HCT116 (cell line): Measurements from ENCODE around the gene STK24. TPM values are rescaled to one million over a fixed set of nuclear protein-coding genes. Genes with fewer than 3 reads are reported as not detected.

Experiments
- ATAC-seq: fragments of 200-7000 bp; cut with Tn5 transposase; 2 replicates; pipeline ENCODE4 v1.9.1; 2020; ENCODE audit warnings: mild to moderate bottlenecking, moderate library complexity
- BruUV-seq: library from RNA; stranded (reverse); fragments of 400-500 nt; replicated peaks from 2 replicates; lab custom pipeline; 2021; lab: Mats Ljungman, UMichigan
- CTCF ChIA-PET: fragments of 300-600 bp; sonication (Branson Sonifier 250); formaldehyde crosslinking; loops from one replicate; lab custom pipeline; 2021; ENCODE audit warnings: antibody characterized with exemption; lab: Charles Lee
- POLR2A ChIA-PET: fragments of 300-600, 350-600 bp; sonication (Branson Sonifier 250); formaldehyde crosslinking; loops from one replicate; lab custom pipeline; 2021; ENCODE audit warnings: antibody characterized with exemption; lab: Charles Lee
- RAD21 ChIA-PET, 2 experiments: fragments of 300-600 bp; sonication (Branson Sonifier 250); formaldehyde crosslinking; loops; one replicate each; lab custom pipeline; 2023; ENCODE audit warnings: low total read pairs in 2 of 2; ENCODE audit not compliant: uncharacterized antibody in 2 of 2, unreplicated experiment in 2 of 2, low non-redundant PET in 1 of 2; lab: Charles Lee
- DNase-seq: peaks from one replicate; pipeline ENCODE4 v3.0.0-alpha.2; 2010; ENCODE audit warnings: low read depth, low spot score
- H2AFZ ChIP-seq: fragments of 200-600 bp; shearing (Covaris generic), sonication (generic); 2 replicates; pipeline ENCODE4 v1.6.1; 2017; ENCODE audit warnings: low read depth, mixed run types, mixed read lengths, antibody characterized with exemption, low read length; ENCODE audit not compliant: poor library complexity, severe bottlenecking
- H3K27ac ChIP-seq: 2 replicates; pipeline ENCODE4 v1.5.1; 2012; ENCODE audit warnings: low read depth, low read length
- H3K27me3 ChIP-seq: fragments of 200-600 bp; sonication (generic); 2 replicates; pipeline ENCODE4 v1.6.1; 2016; ENCODE audit warnings: mixed run types, low read length, mixed read lengths; ENCODE audit not compliant: insufficient read depth
- H3K36me3 ChIP-seq, 2 experiments: fragments of 200-500 bp in 1 of 2; fragments of 200-600 bp in 1 of 2; sonication (Bioruptor generic) in 1 of 2; sonication (generic) in 1 of 2; 2 replicates each; pipeline versions ENCODE4 v1.5.1 to v1.6.1; 2014 to 2016; ENCODE audit warnings: low read length in 2 of 2, inconsistent platforms in 1 of 2, mixed read lengths in 1 of 2, mixed run types in 1 of 2; ENCODE audit not compliant: insufficient read depth in 2 of 2, control insufficient read depth in 1 of 2
- H3K4me1 ChIP-seq, 2 experiments: fragments of 200-600 bp in 1 of 2; sonication (generic) in 1 of 2; 2 replicates each; pipeline versions ENCODE4 v1.5.1 to v1.6.1; 2012 to 2017; ENCODE audit warnings: low read length in 2 of 2, inconsistent platforms in 1 of 2, mild to moderate bottlenecking in 1 of 2, mixed read lengths in 1 of 2, mixed run types in 1 of 2, moderate library complexity in 1 of 2; ENCODE audit not compliant: insufficient read depth in 2 of 2, control insufficient read depth in 1 of 2
- H3K4me2 ChIP-seq: fragments of 200-600 bp; sonication (generic); 2 replicates; pipeline ENCODE4 v1.6.1; 2017; ENCODE audit warnings: mixed run types, low read length, mixed read lengths
- H3K4me3 ChIP-seq, 2 experiments: fragments of 200-600 bp in 1 of 2; sonication (generic) in 1 of 2; replicated peaks in 1 of 2; 2 replicates each; pipeline ENCODE4 v1.5.1; 2011 to 2016; ENCODE audit warnings: low read length in 2 of 2, control low read depth in 1 of 2, low read depth in 1 of 2, mild to moderate bottlenecking in 1 of 2, mixed read lengths in 1 of 2, mixed run types in 1 of 2
- H3K79me2 ChIP-seq: fragments of 200-600 bp; sonication (generic); 2 replicates; pipeline ENCODE4 v1.6.1; 2017; ENCODE audit warnings: mild to moderate bottlenecking, mixed run types, low read length, moderate library complexity, mixed read lengths; ENCODE audit not compliant: insufficient read depth
- H3K9ac ChIP-seq: fragments of 200-600 bp; sonication (generic); 2 replicates; pipeline ENCODE4 v1.6.1; 2016; ENCODE audit warnings: low read length, mixed read lengths
- H3K9me2 ChIP-seq: fragments of 200-600 bp; sonication (generic), shearing (Covaris generic); 2 replicates; pipeline ENCODE4 v1.6.1; 2017; ENCODE audit warnings: mixed run types, mild to moderate bottlenecking, moderate library complexity; ENCODE audit not compliant: insufficient read depth
- H3K9me3 ChIP-seq, 2 experiments: fragments of 200-500 bp in 1 of 2; fragments of 200-600 bp in 1 of 2; sonication (Bioruptor generic) in 1 of 2; sonication (generic) in 1 of 2; 2 replicates each; pipeline ENCODE4 v1.6.1; 2014 to 2017; ENCODE audit warnings: low read length in 2 of 2, mixed read lengths in 2 of 2, inconsistent platforms in 1 of 2, low read depth in 1 of 2, mild to moderate bottlenecking in 1 of 2, mixed run types in 1 of 2, moderate library complexity in 1 of 2; ENCODE audit not compliant: control insufficient read depth in 1 of 2, insufficient read depth in 1 of 2
- H4K20me1 ChIP-seq: fragments of 200-600 bp; sonication (generic), shearing (Covaris generic); 2 replicates; pipeline ENCODE4 v1.6.1; 2017; ENCODE audit warnings: mixed run types, mild to moderate bottlenecking, moderate library complexity; ENCODE audit not compliant: insufficient read depth
- CBX3 ChIP-seq: IDR thresholded peaks from 2 replicates; pipeline ENCODE4 v1.6.1; 2012; ENCODE audit warnings: low read depth
- CEBPB ChIP-seq: IDR thresholded peaks from 2 replicates; pipeline ENCODE4 v1.6.1; 2012; ENCODE audit warnings: low read depth
- CTCF ChIP-seq, 3 experiments: fragments of 200-600 bp in 1 of 3; sonication (generic) in 1 of 3; IDR thresholded peaks in 2 of 3; conservative IDR thresholded peaks in 1 of 3; 2 replicates each; pipeline ENCODE4 v1.5.1; 2012 to 2017; ENCODE audit warnings: low read depth in 2 of 3, low read length in 2 of 3, antibody characterized with exemption in 1 of 3, borderline replicate concordance in 1 of 3, control low read depth in 1 of 3, mild to moderate bottlenecking in 1 of 3, mixed read lengths in 1 of 3, mixed run types in 1 of 3, moderate library complexity in 1 of 3; ENCODE audit not compliant: insufficient read depth in 1 of 3
- EGR1 ChIP-seq: IDR thresholded peaks from 2 replicates; pipeline ENCODE4 v1.6.1; 2012; ENCODE audit warnings: low read depth
- EZH2phosphoT487 ChIP-seq: fragments of 200-600 bp; IDR thresholded peaks from 2 replicates; pipeline ENCODE4 v1.6.1; 2018; ENCODE audit warnings: antibody characterized with exemption, borderline replicate concordance
- FOSL1 ChIP-seq: IDR thresholded peaks from 2 replicates; pipeline ENCODE4 v1.6.1; 2012; ENCODE audit warnings: low read depth
- JUND ChIP-seq: IDR thresholded peaks from 2 replicates; pipeline ENCODE4 v1.6.1; 2012
- POLR2A ChIP-seq: IDR thresholded peaks from 2 replicates; pipeline ENCODE4 v1.7.0; 2011; ENCODE audit warnings: borderline replicate concordance; ENCODE audit not compliant: insufficient read depth, insufficient read length; ENCODE audit errors: extremely low read depth
- REST ChIP-seq: IDR thresholded peaks from 2 replicates; pipeline ENCODE4 v1.6.1; 2012; ENCODE audit warnings: low read depth
- SP1 ChIP-seq: IDR thresholded peaks from 2 replicates; pipeline ENCODE4 v1.6.1; 2012; ENCODE audit warnings: low read depth
- ZNF274 ChIP-seq: fragments of 200-500 bp; sonication (Bioruptor generic); IDR thresholded peaks from 2 replicates; pipeline ENCODE4 v1.6.1; 2014; ENCODE audit warnings: mild to moderate bottlenecking, low read depth, low read length, inconsistent platforms
- intact Hi-C: fragments of 100-400 bp; cut with micrococcal nuclease; formaldehyde crosslinking; loops from 2 replicates; pipeline ENCODE4 v1.10.0; 2022
- total RNA-seq: library from RNA; stranded (reverse); gene quantifications from one replicate; pipeline ENCODE4 v1.2.1, GENCODE V29; 2021; ENCODE audit not compliant: unreplicated experiment
- TF ChIP-seq, protein P1 (sequence below): IDR thresholded peaks from 2 replicates; pipeline ENCODE4 v1.6.1; 2012

Gene STK24
- total RNA-seq, 1 experiment from 2014 or later: 137 TPM

- no peak for TF ChIP-seq EZH2phosphoT487
- no peak for TF ChIP-seq ZNF274
Observed at GRCh38 chr13:98512774-98513665, 63.9 kb downstream of the STK24 start (continued).

DNA sequence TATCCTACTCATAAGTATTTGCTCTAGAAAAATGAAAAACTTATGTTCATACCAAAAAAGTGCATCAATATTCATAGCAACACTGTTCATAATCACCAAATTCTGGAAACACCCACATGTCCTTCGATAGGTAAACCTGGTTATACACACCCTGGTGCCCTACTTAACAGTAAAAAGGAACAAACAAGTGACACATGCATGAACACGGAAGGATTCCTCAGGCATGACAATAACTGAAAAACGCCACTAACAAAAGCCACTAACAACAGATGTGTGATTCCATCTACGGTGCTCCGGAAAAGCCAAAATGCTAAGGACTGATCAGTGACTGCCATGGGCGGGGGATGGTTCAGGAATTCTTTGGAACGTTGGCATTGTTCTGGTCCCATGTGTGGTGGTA lies 65.5 kb downstream of the STK24 start:
- no TSS peak for BruUV-seq
- H3K27ac ChIP-seq: no peak overlapping the region
- H3K4me3 ChIP-seq: no peak overlapping the region
- RAD21 ChIA-PET: no interaction called here
- H3K4me2 ChIP-seq: no peak overlapping the region
- ATAC-seq (no peak), DNase-seq (no peak)
- peaks cover 39 to 49% of the 10 kb centered on the region in 2 experiments for H3K4me1 ChIP-seq
- H3K36me3 ChIP-seq: peaks cover 0 to 11% of the 10 kb centered on the region in 2 experiments; a peak in 1 of 4 replicates
- H4K20me1 ChIP-seq: peaks cover 5% of the 10 kb centered on the region; the same call in 1 of the 2 replicates
- H3K9me2 ChIP-seq: no peaks in the 10 kb centered on the region
- CTCF ChIA-PET: no interaction called here
- H3K79me2 ChIP-seq: peaks cover 100% of the 10 kb centered on the region
- intact Hi-C loops: no loop called here
- no peak overlapping the region for H3K9ac ChIP-seq
- TF ChIP-seq POLR2A: no peak
- H3K9me3 ChIP-seq: no peaks in the 10 kb centered on the region
- H2AFZ ChIP-seq: no peak overlapping the region
- H3K27me3 ChIP-seq: no peaks in the 10 kb centered on the region
- POLR2A ChIA-PET: no interaction called here

- peaks cover 39 to 49% of the 10 kb centered on the region in 2 experiments for H3K4me1 ChIP-seq
- TF ChIP-seq EGR1 (no peak), CBX3 (no peak), SP1 (no peak), JUND (no peak), CTCF (IDR thresholded peaks at IDR 0.05 in 2 of 3, conservative IDR thresholded peaks at IDR 0.05 in 1 of 3; ENCODE audit: borderline replicate concordance in 1 of 3, insufficient read depth in 1 of 3, low read depth in 2 of 3, low read length in 2 of 3) (no peak), FOSL1 (no peak), POLR2A (no peak), CEBPB (no peak), REST (no peak)
- TF ChIP-seq, protein P1, sequence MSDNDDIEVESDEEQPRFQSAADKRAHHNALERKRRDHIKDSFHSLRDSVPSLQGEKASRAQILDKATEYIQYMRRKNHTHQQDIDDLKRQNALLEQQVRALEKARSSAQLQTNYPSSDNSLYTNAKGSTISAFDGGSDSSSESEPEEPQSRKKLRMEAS: no peak
Observed at GRCh38 chr13:98510156-98510509, 66.8 kb downstream of the STK24 start.

More at GRCh38 chr13:98510156-98510509, 66.8 kb downstream of the STK24 start:
- Histone ChIP-seq H3K79me2 (peaks cover 100% of the 10 kb centered on the region), H3K9me3 (no peaks in the 10 kb centered on the region), H4K20me1 (peaks cover 5% of the 10 kb centered on the region; the same call in 1 of the 2 replicates), H3K4me2 (peak overlapping the region; percentile 66), H3K27me3 (no peaks in the 10 kb centered on the region), H3K27ac (no peak overlapping the region), H2AFZ (no peak overlapping the region), H3K9me2 (no peaks in the 10 kb centered on the region), H3K4me3 (peak overlapping the region in 1 of 2 experiments; percentile 28; a peak in 1 of 4 replicates), H3K9ac (no peak overlapping the region), H3K36me3 (0 out of 4 replicates have a peak, but pooled peaks cover 0 to 7% of the 10 kb centered on the region in 2 experiments)
- ChIA-PET POLR2A (interaction anchor here (3.3 kb wide), 1 partner anchor 25 kb away, joined by 23 read pairs; no protein-coding TSS in a partner anchor), RAD21 (no interaction called here), CTCF (no interaction called here)
- BruUV-seq: no TSS peak
- intact Hi-C loops: no loop called here
- DNase-seq: no peak
- peak; percentile 6; the same call in 1 of the 2 replicates for ATAC-seq
